Liver (tissue), 3 donors: Measurements from ENCODE around the gene ARGLU1.

Experiments
- CTCF ChIP-seq: fragments of 150-350 bp; IDR thresholded peaks from 2 replicates; pipeline ENCODE4 v1.5.1; 2017; ENCODE audit warnings: improper control_type of control experiment, low read depth, low read length; ENCODE audit not compliant: missing input control
- FOXA1 ChIP-seq: IDR thresholded peaks from 2 replicates; pipeline ENCODE4 v1.6.1; 2016; ENCODE audit warnings: antibody characterized with exemption
- FOXA2 ChIP-seq: IDR thresholded peaks from 2 replicates; pipeline ENCODE4 v1.6.1; 2016; ENCODE audit warnings: antibody characterized with exemption
- JUND ChIP-seq, 2 donors: IDR thresholded peaks; 2 replicates each; pipeline ENCODE4 v1.6.1; 2016; ENCODE audit warnings: antibody characterized with exemption in 2 of 2
- MAX ChIP-seq: IDR thresholded peaks from 2 replicates; pipeline ENCODE4 v1.6.1; 2016; ENCODE audit warnings: antibody characterized with exemption
- RAD21 ChIP-seq, 2 donors: IDR thresholded peaks; 2 replicates each; pipeline ENCODE4 v1.6.1; 2016; ENCODE audit warnings: antibody characterized with exemption in 2 of 2, mild to moderate bottlenecking in 2 of 2
- REST ChIP-seq: IDR thresholded peaks from 2 replicates; pipeline ENCODE4 v1.6.1; 2016; ENCODE audit warnings: antibody characterized with exemption, mild to moderate bottlenecking
- SP1 ChIP-seq: IDR thresholded peaks from 2 replicates; pipeline ENCODE4 v1.6.1; 2018; ENCODE audit warnings: antibody characterized with exemption, mild to moderate bottlenecking
- TAF1 ChIP-seq: conservative IDR thresholded peaks from 2 replicates; pipeline ENCODE4 v1.6.1; 2016; ENCODE audit warnings: antibody characterized with exemption, mild to moderate bottlenecking
- YY1 ChIP-seq: IDR thresholded peaks from 2 replicates; pipeline ENCODE4 v1.6.1; 2016; ENCODE audit warnings: antibody characterized with exemption, mild to moderate bottlenecking
- ZBTB33 ChIP-seq: IDR thresholded peaks from 2 replicates; pipeline ENCODE4 v1.6.1; 2016; ENCODE audit warnings: antibody characterized with exemption
- donor health status: healthy.
- donor health status: healthy.

- TF ChIP-seq CTCF (no peak), FOXA2 (no peak), SP1 (no peak), TAF1 (no peak), FOXA1 (no peak), REST (no peak), MAX (no peak), ZBTB33 (no peak), YY1 (no peak), JUND (IDR thresholded peaks at IDR 0.05) (no peak), RAD21 (IDR thresholded peaks at IDR 0.05) (no peak)
These were observed 12.2 kb downstream of the ARGLU1 start for GRCh38 chr13:106555631-106556328.
